Liver (tissue), 9 donors: ENCODE data around the gene SLC9A1. TPM values are rescaled to one million over a fixed set of nuclear protein-coding genes. Genes with fewer than 3 reads are reported as not detected.

Source experiments
- DNase-seq: peaks from one replicate; pipeline ENCODE4 v3.0.0-alpha.2; 2017; ENCODE audit warnings: low spot score
- H3K27ac ChIP-seq, 2 donors: one replicate each; pipeline ENCODE4 v1.7.0; 2013; ENCODE audit warnings: inconsistent platforms in 2 of 2, low read length in 2 of 2, control low read depth in 1 of 2, low read depth in 1 of 2, mild to moderate bottlenecking in 1 of 2
- H3K27me3 ChIP-seq, 4 donors: one replicate each; pipeline versions ENCODE4 v1.6.1 to v1.7.0; 2013; ENCODE audit warnings: low read length in 3 of 4, inconsistent platforms in 1 of 4, mild to moderate bottlenecking in 1 of 4, moderate library complexity in 1 of 4; ENCODE audit not compliant: control insufficient read depth in 4 of 4, insufficient read depth in 4 of 4
- H3K36me3 ChIP-seq, 4 donors: one replicate each; pipeline versions ENCODE4 v1.6.1 to v1.7.0; 2013; ENCODE audit warnings: low read length in 3 of 4, mild to moderate bottlenecking in 3 of 4, low read depth in 1 of 4, moderate library complexity in 1 of 4; ENCODE audit not compliant: control insufficient read depth in 4 of 4, insufficient read depth in 3 of 4
- H3K4me1 ChIP-seq, 4 donors: one replicate each; pipeline versions ENCODE4 v1.6.1 to v1.7.0; 2013; ENCODE audit warnings: low read length in 3 of 4, mild to moderate bottlenecking in 3 of 4, moderate library complexity in 1 of 4; ENCODE audit not compliant: control insufficient read depth in 4 of 4, insufficient read depth in 4 of 4
- H3K4me3 ChIP-seq, 3 donors: one replicate each; pipeline versions ENCODE4 v1.6.1 to v1.7.0; 2013; ENCODE audit warnings: low read length in 3 of 3, control low read depth in 1 of 3, low read depth in 1 of 3, mild to moderate bottlenecking in 1 of 3
- H3K9ac ChIP-seq, 2 donors: one replicate each; pipeline ENCODE4 v1.7.0; 2013; ENCODE audit warnings: low read length in 2 of 2, mild to moderate bottlenecking in 2 of 2, moderate library complexity in 2 of 2, control low read depth in 1 of 2, low read depth in 1 of 2
- H3K9me3 ChIP-seq, 4 donors: one replicate each; pipeline versions ENCODE4 v1.6.1 to v1.7.0; 2013; ENCODE audit warnings: low read length in 3 of 4; ENCODE audit not compliant: control insufficient read depth in 4 of 4
- ATF3 ChIP-seq: IDR thresholded peaks from 2 replicates; pipeline ENCODE4 v1.6.1; 2016; ENCODE audit warnings: antibody characterized with exemption
- CTCF ChIP-seq: fragments of 150-350 bp; IDR thresholded peaks from 2 replicates; pipeline ENCODE4 v1.5.1; 2017; ENCODE audit warnings: improper control_type of control experiment, low read depth, low read length; ENCODE audit not compliant: missing input control
- EGR1 ChIP-seq, 2 donors: IDR thresholded peaks; 2 replicates each; pipeline ENCODE4 v1.6.1; 2016 to 2018; ENCODE audit warnings: antibody characterized with exemption in 2 of 2, low read depth in 2 of 2
- FOXA1 ChIP-seq: IDR thresholded peaks from 2 replicates; pipeline ENCODE4 v1.6.1; 2016; ENCODE audit warnings: antibody characterized with exemption
- FOXA2 ChIP-seq: IDR thresholded peaks from 2 replicates; pipeline ENCODE4 v1.6.1; 2016; ENCODE audit warnings: antibody characterized with exemption
- GABPA ChIP-seq, 2 donors: IDR thresholded peaks in 1 of 2; conservative IDR thresholded peaks in 1 of 2; 2 replicates each; pipeline ENCODE4 v1.6.1; 2016; ENCODE audit warnings: antibody characterized with exemption in 2 of 2, mild to moderate bottlenecking in 1 of 2, moderate library complexity in 1 of 2
- HNF4A ChIP-seq, 2 donors: conservative IDR thresholded peaks; 2 replicates each; pipeline ENCODE4 v1.6.1; 2016; ENCODE audit warnings: antibody characterized with exemption in 2 of 2, mild to moderate bottlenecking in 2 of 2
- HNF4G ChIP-seq: IDR thresholded peaks from 2 replicates; pipeline ENCODE4 v1.6.1; 2016; ENCODE audit warnings: antibody characterized with exemption
- JUND ChIP-seq, 2 donors: IDR thresholded peaks; 2 replicates each; pipeline ENCODE4 v1.6.1; 2016; ENCODE audit warnings: antibody characterized with exemption in 2 of 2
- MAX ChIP-seq: IDR thresholded peaks from 2 replicates; pipeline ENCODE4 v1.6.1; 2016; ENCODE audit warnings: antibody characterized with exemption
- NR2F2 ChIP-seq: IDR thresholded peaks from 2 replicates; pipeline ENCODE4 v1.6.1; 2016; ENCODE audit warnings: antibody characterized with exemption
- RAD21 ChIP-seq, 2 donors: IDR thresholded peaks; 2 replicates each; pipeline ENCODE4 v1.6.1; 2016; ENCODE audit warnings: antibody characterized with exemption in 2 of 2, mild to moderate bottlenecking in 2 of 2
- REST ChIP-seq: IDR thresholded peaks from 2 replicates; pipeline ENCODE4 v1.6.1; 2016; ENCODE audit warnings: antibody characterized with exemption, mild to moderate bottlenecking
- RXRA ChIP-seq, 2 donors: IDR thresholded peaks; 2 replicates each; pipeline ENCODE4 v1.6.1; 2017 to 2018; ENCODE audit warnings: antibody characterized with exemption in 2 of 2, mild to moderate bottlenecking in 1 of 2
- SP1 ChIP-seq: IDR thresholded peaks from 2 replicates; pipeline ENCODE4 v1.6.1; 2018; ENCODE audit warnings: antibody characterized with exemption, mild to moderate bottlenecking
- TAF1 ChIP-seq: conservative IDR thresholded peaks from 2 replicates; pipeline ENCODE4 v1.6.1; 2016; ENCODE audit warnings: antibody characterized with exemption, mild to moderate bottlenecking
- YY1 ChIP-seq: IDR thresholded peaks from 2 replicates; pipeline ENCODE4 v1.6.1; 2016; ENCODE audit warnings: antibody characterized with exemption, mild to moderate bottlenecking
- ZBTB33 ChIP-seq: IDR thresholded peaks from 2 replicates; pipeline ENCODE4 v1.6.1; 2016; ENCODE audit warnings: antibody characterized with exemption
- WGBS: extraction: QIAGEN DNeasy Blood & Tissue Kit; methylation state at CpG from one replicate; pipeline ENCODE4 v1.1.7; 2013; 5-methylcytosine and 5-hydroxymethylcytosine counted together
- polyA plus RNA-seq, 2 donors: library from polyadenylated mRNA; stranded (reverse) in 1 of 2; unstranded in 1 of 2; fragments of 200-250 nt in 1 of 2; fragments of >200 nt in 1 of 2; fragmentation: Nextera tagmentation in 1 of 2; extraction: Ambion mirVana in 1 of 2; gene quantifications; one replicate each; pipeline versions ENCODE4 v1.2.1 to v1.2.3, GENCODE V29; 2013 to 2015
- total RNA-seq, 2 donors: library from RNA; depleted of rRNA; stranded (reverse); fragments of >200 nt; gene quantifications; one replicate each; pipeline ENCODE4 v1.2.3, GENCODE V29; 2014
- donor health status: healthy.
- donor health status: healthy.
- donor health status: healthy.
- donor health status: healthy.
- donor health status: healthy.

SLC9A1 gene
- total and polyA plus RNA-seq, 4 donors: 1.3 to 3.2 (median 1.5) TPM

- Histone ChIP-seq H3K9me3 (no peaks in the 10 kb centered on the region), H3K9ac (no peak overlapping the region), H3K27ac (no peak overlapping the region), H3K4me1 (peaks cover 0 to 3% (median 1%) of the 10 kb centered on the region in 4 donors), H3K36me3 (no peaks in the 10 kb centered on the region), H3K27me3 (no peaks in the 10 kb centered on the region), H3K4me3 (no peak overlapping the region)
- TF ChIP-seq CTCF (no peak), ZBTB33 (no peak), GABPA (IDR thresholded peaks at IDR 0.05 in 1 of 2, conservative IDR thresholded peaks at IDR 0.05 in 1 of 2) (no peak), ATF3 (no peak), YY1 (no peak), FOXA1 (no peak), EGR1 (IDR thresholded peaks at IDR 0.05; ENCODE audit: low read depth in 2 of 2) (no peak)
- DNase-seq: no peak
- 97% methylated on average over 3 of the region's 3 CpGs for WGBS
These were observed 30.5 kb downstream of the SLC9A1 start for GRCh38 chr1:27124405-27124804.

- WGBS: 49% methylated on average over 4 of the region's 4 CpGs
- peak in 1 of 2 donors; percentile 58 for TF ChIP-seq HNF4A (conservative IDR thresholded peaks at IDR 0.05)
- peak in 1 of 2 donors; percentile 19 for TF ChIP-seq RAD21 (IDR thresholded peaks at IDR 0.05)
- no peak for TF ChIP-seq YY1
- TF ChIP-seq FOXA2: no peak
- peak in 1 of 2 donors; percentile 51 for TF ChIP-seq RXRA (IDR thresholded peaks at IDR 0.05)
- TF ChIP-seq ATF3: no peak
- no peak for TF ChIP-seq CTCF
- TF ChIP-seq EGR1 (IDR thresholded peaks at IDR 0.05; ENCODE audit: low read depth in 2 of 2): no peak
- TF ChIP-seq FOXA1: no peak
- peak; percentile 71 to 98 for TF ChIP-seq JUND (IDR thresholded peaks at IDR 0.05)
- TF ChIP-seq SP1: no peak
- no peak for TF ChIP-seq GABPA (IDR thresholded peaks at IDR 0.05 in 1 of 2, conservative IDR thresholded peaks at IDR 0.05 in 1 of 2)
- TF ChIP-seq ZBTB33: no peak
- no peak for TF ChIP-seq NR2F2
- no peak for TF ChIP-seq REST
- no peak for TF ChIP-seq HNF4G
- TF ChIP-seq MAX: no peak
- no peak for TF ChIP-seq TAF1
- no peak overlapping the region for H3K4me3 ChIP-seq
- H3K4me1 ChIP-seq: peaks cover 0 to 3% (median 1%) of the 10 kb centered on the region in 4 donors
- H3K9ac ChIP-seq: no peak overlapping the region
- no peaks in the 10 kb centered on the region for H3K36me3 ChIP-seq
- no peaks in the 10 kb centered on the region for H3K27me3 ChIP-seq
- no peak overlapping the region for H3K27ac ChIP-seq
- H3K9me3 ChIP-seq: no peaks in the 10 kb centered on the region
- no peak for DNase-seq
These were observed 32.3 kb downstream of the SLC9A1 start for GRCh38 chr1:27122652-27123051.
